PFSK-1 (cell line): ENCODE data around the gene MAPK4.

Source experiments
- POLR2AphosphoS5 ChIP-seq: IDR thresholded peaks from 2 replicates; pipeline ENCODE4 v1.6.1; 2012; ENCODE audit warnings: low read depth, mild to moderate bottlenecking, control low read depth, low read length, moderate library complexity
- SIN3A ChIP-seq: IDR thresholded peaks from 2 replicates; pipeline ENCODE4 v1.6.1; 2012; ENCODE audit warnings: mild to moderate bottlenecking, low read length, moderate library complexity, borderline replicate concordance; ENCODE audit not compliant: insufficient read depth

- no peak for TF ChIP-seq SIN3A
- no peak for TF ChIP-seq POLR2AphosphoS5
These were observed 188.0 kb downstream of the MAPK4 start for GRCh38 chr18:50747849-50748242.
